ENCODE measurements around the gene HDC.

DNA sequence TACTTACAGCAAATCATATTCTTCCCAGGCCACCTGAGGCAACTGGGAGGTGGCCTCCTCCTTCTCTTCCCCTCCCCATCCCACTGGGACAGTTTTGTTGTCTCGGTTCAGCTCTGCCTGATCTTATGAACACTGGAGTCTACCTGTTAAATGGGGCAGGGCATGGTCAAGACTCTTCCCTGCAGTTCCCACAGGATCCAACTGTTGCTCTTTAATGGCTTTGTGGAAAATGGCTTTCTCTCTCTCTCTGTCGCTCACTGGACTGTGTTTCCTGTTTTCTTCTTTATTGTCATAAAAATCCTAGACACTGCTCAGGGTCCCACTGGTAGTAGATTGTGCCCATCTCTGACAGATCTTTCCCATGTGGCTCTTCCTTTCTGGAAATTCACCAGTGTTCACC, 43.3 kb downstream of the HDC start:
- TF ChIP-seq, protein P1, sequence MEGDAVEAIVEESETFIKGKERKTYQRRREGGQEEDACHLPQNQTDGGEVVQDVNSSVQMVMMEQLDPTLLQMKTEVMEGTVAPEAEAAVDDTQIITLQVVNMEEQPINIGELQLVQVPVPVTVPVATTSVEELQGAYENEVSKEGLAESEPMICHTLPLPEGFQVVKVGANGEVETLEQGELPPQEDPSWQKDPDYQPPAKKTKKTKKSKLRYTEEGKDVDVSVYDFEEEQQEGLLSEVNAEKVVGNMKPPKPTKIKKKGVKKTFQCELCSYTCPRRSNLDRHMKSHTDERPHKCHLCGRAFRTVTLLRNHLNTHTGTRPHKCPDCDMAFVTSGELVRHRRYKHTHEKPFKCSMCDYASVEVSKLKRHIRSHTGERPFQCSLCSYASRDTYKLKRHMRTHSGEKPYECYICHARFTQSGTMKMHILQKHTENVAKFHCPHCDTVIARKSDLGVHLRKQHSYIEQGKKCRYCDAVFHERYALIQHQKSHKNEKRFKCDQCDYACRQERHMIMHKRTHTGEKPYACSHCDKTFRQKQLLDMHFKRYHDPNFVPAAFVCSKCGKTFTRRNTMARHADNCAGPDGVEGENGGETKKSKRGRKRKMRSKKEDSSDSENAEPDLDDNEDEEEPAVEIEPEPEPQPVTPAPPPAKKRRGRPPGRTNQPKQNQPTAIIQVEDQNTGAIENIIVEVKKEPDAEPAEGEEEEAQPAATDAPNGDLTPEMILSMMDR (IDR thresholded peaks at IDR 0.05; ENCODE audit: low read depth, low read length): no peak
- TF ChIP-seq POLR2A (IDR thresholded peaks at IDR 0.05; ENCODE audit: extremely low read depth, insufficient read length): no peak
